Keratinocyte (primary cell): Measurements from ENCODE around the gene DAB1. TPM values are rescaled to one million over a fixed set of nuclear protein-coding genes. Genes with fewer than 3 reads are reported as not detected.

Experiments used
- DNase-seq: peaks from one replicate; pipeline ENCODE4 v3.0.0-alpha.2; 2011; ENCODE audit warnings: low read depth, missing footprints, low spot score
- FAIRE-seq: peaks from 2 replicates; lab custom pipeline; 2011; peaks lifted over from hg19 to GRCh38; lab: Jason Lieb, UNC
- H2AFZ ChIP-seq: 2 replicates; pipeline ENCODE4 v1.6.0; 2012; ENCODE audit warnings: low read length, control low read depth, inconsistent platforms; ENCODE audit not compliant: control insufficient read depth
- H3K27ac ChIP-seq: 2 replicates; pipeline ENCODE4 v1.5.1; 2011; ENCODE audit warnings: low read length; ENCODE audit not compliant: control insufficient read depth, insufficient read depth
- H3K27me3 ChIP-seq: 3 replicates; pipeline ENCODE4 v1.6.0; 2011; ENCODE audit warnings: low read length; ENCODE audit not compliant: control insufficient read depth, insufficient read depth; ENCODE audit errors: extremely low read depth
- H3K36me3 ChIP-seq, 2 experiments: 2 replicates in 1 of 2; 3 replicates in 1 of 2; pipeline ENCODE4 v1.5.1; 2011; ENCODE audit warnings: low read length in 2 of 2, mild to moderate bottlenecking in 1 of 2; ENCODE audit not compliant: control insufficient read depth in 2 of 2, insufficient read depth in 2 of 2; ENCODE audit errors: extremely low read depth in 1 of 2
- H3K4me1 ChIP-seq: 3 replicates; pipeline ENCODE4 v1.5.1; 2011; ENCODE audit warnings: low read length; ENCODE audit not compliant: control insufficient read depth, insufficient read depth; ENCODE audit errors: extremely low read depth
- H3K4me2 ChIP-seq: 3 replicates; pipeline ENCODE4 v1.6.0; 2011; ENCODE audit warnings: low read depth, low read length; ENCODE audit not compliant: control insufficient read depth, insufficient read depth; ENCODE audit errors: extremely low read depth
- H3K4me3 ChIP-seq, 3 experiments: fragments of 200-600 bp in 1 of 3; sonication (generic) in 1 of 3; 2 replicates in 2 of 3; 3 replicates in 1 of 3; pipeline ENCODE4 v1.5.1; 2011 to 2016; ENCODE audit warnings: low read length in 3 of 3, mild to moderate bottlenecking in 3 of 3, control low read depth in 2 of 3, inconsistent platforms in 1 of 3, low read depth in 1 of 3, mixed read lengths in 1 of 3, mixed run types in 1 of 3, moderate library complexity in 1 of 3; ENCODE audit not compliant: control insufficient read depth in 2 of 3, insufficient read depth in 2 of 3; ENCODE audit errors: extremely low read depth in 1 of 3
- H3K79me2 ChIP-seq: 2 replicates; pipeline ENCODE4 v1.6.0; 2012; ENCODE audit warnings: low read length; ENCODE audit not compliant: control insufficient read depth, insufficient read depth
- H3K9ac ChIP-seq: 3 replicates; pipeline ENCODE4 v1.6.0; 2011; ENCODE audit warnings: low read length; ENCODE audit not compliant: control insufficient read depth, insufficient read depth; ENCODE audit errors: extremely low read depth
- H3K9me1 ChIP-seq: 3 replicates; pipeline ENCODE4 v1.6.0; 2011; ENCODE audit warnings: low read length; ENCODE audit not compliant: control insufficient read depth, insufficient read depth; ENCODE audit errors: extremely low read depth
- H3K9me3 ChIP-seq: 2 replicates; pipeline ENCODE4 v1.5.1; 2012; ENCODE audit warnings: low read depth, low read length; ENCODE audit not compliant: control insufficient read depth
- H4K20me1 ChIP-seq: 3 replicates; pipeline ENCODE4 v1.6.0; 2011; ENCODE audit warnings: low read length; ENCODE audit not compliant: control insufficient read depth, insufficient read depth; ENCODE audit errors: extremely low read depth
- CTCF ChIP-seq, 3 experiments: IDR thresholded peaks in 1 of 3; conservative IDR thresholded peaks in 1 of 3; optimal IDR thresholded peaks in 1 of 3; 2 replicates in 2 of 3; 3 replicates in 1 of 3; pipeline versions ENCODE3 to v1.5.1; 2011; ENCODE audit warnings: low read length in 3 of 3, mild to moderate bottlenecking in 3 of 3, moderate library complexity in 2 of 3, control low read depth in 1 of 3, inconsistent platforms in 1 of 3; ENCODE audit not compliant: insufficient read depth in 2 of 3; ENCODE audit errors: extremely low read depth in 1 of 3
- EZH2 ChIP-seq: IDR thresholded peaks from one replicate; pipeline ENCODE4 v1.6.1; 2012; ENCODE audit warnings: inconsistent platforms, mild to moderate bottlenecking, low read length, moderate library complexity
- dilution Hi-C: fragments of 300-500 bp; cut with MboI; formaldehyde crosslinking; loops from one replicate; pipeline ENCODE4 v1.7.0; 2020; ENCODE audit warnings: low sequenced_read_pairs; ENCODE audit not compliant: extremely low pct_ligation_motif_present
- polyA plus RNA-seq, 5 experiments: library from polyadenylated mRNA; depleted of rRNA in 3 of 5; stranded (reverse) in 3 of 5; stranded (forward) in 1 of 5; unstranded in 1 of 5; fragments of >200 nt; gene quantifications; 1 replicate in 1 of 5; 2 replicates in 3 of 5; 3 replicates in 1 of 5; pipeline versions ENCODE4 v1.2.1 to v1.2.3, GENCODE V29; 2011 to 2012; ENCODE audit warnings: missing spikeins in 2 of 5, low read depth in 1 of 5, low replicate concordance in 1 of 5

The DAB1 gene
- polyA plus RNA-seq, 1 donor (not counting 4 experiments of a cell fraction or from before 2014, with no cell fraction given) = 0.01 TPM

- Histone ChIP-seq H3K9me3 (no peaks in the 10 kb centered on the region), H3K27me3 (no peaks in the 10 kb centered on the region), H3K27ac (no peak overlapping the region), H3K79me2 (no peaks in the 10 kb centered on the region), H3K4me1 (no peaks in the 10 kb centered on the region), H3K4me3 (no peak overlapping the region), H3K9ac (no peak overlapping the region), H2AFZ (no peak overlapping the region), H3K36me3 (no peaks in the 10 kb centered on the region), H3K9me1 (no peaks in the 10 kb centered on the region), H4K20me1 (no peaks in the 10 kb centered on the region), H3K4me2 (no peak overlapping the region)
- dilution Hi-C loops = no loop called here
- FAIRE-seq (no peak), DNase-seq (no peak)
- TF ChIP-seq EZH2 = no peak
- TF ChIP-seq CTCF (optimal IDR thresholded peaks at IDR 0.05 in 1 of 3, IDR thresholded peaks at IDR 0.05 in 1 of 3, conservative IDR thresholded peaks at IDR 0.05 in 1 of 3; ENCODE audit: extremely low read depth in 1 of 3, insufficient read depth in 2 of 3, low read length in 3 of 3) = no peak
These were observed 37.5 kb upstream of the DAB1 start for GRCh38 chr1:57461405-57461804.

- FAIRE-seq (no peak), DNase-seq (no peak)
- Histone ChIP-seq H3K79me2 (no peaks in the 10 kb centered on the region), H3K4me2 (no peak overlapping the region), H3K4me3 (no peak overlapping the region), H3K4me1 (no peaks in the 10 kb centered on the region), H3K27ac (no peak overlapping the region), H2AFZ (no peak overlapping the region), H4K20me1 (no peaks in the 10 kb centered on the region), H3K27me3 (no peaks in the 10 kb centered on the region), H3K36me3 (no peaks in the 10 kb centered on the region), H3K9me3 (no peaks in the 10 kb centered on the region), H3K9ac (no peak overlapping the region), H3K9me1 (no peaks in the 10 kb centered on the region)
- no peak for TF ChIP-seq CTCF (optimal IDR thresholded peaks at IDR 0.05 in 1 of 3, IDR thresholded peaks at IDR 0.05 in 1 of 3, conservative IDR thresholded peaks at IDR 0.05 in 1 of 3; ENCODE audit: extremely low read depth in 1 of 3, insufficient read depth in 2 of 3, low read length in 3 of 3)
- TF ChIP-seq EZH2 = no peak
- dilution Hi-C loops = no loop called here
These were observed 27.7 kb upstream of the DAB1 start for GRCh38 chr1:57451516-57451915.
